ENCODE results near the gene ELF5.

The ELF5 gene

DNA sequence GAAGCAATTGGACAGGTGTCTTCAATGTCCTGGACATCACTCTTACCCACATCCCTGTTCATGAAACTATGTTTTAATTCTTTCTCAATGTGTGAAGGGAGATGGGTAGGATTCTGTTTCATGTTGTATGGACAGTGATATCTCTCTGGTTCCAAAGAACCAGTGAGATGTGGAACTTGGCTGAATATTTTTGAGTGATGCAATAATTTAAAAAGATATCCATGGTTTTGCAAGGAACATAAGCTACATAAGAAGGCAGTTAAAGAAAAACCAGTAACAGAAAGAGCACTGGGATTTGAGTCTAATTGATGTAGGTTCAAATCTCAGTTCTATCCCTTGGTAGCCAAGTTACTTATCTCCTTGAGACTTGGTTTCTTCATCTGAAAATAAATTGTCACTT is 7.7 kb upstream of the ELF5 start:
- no peak for DNase-seq

DNA sequence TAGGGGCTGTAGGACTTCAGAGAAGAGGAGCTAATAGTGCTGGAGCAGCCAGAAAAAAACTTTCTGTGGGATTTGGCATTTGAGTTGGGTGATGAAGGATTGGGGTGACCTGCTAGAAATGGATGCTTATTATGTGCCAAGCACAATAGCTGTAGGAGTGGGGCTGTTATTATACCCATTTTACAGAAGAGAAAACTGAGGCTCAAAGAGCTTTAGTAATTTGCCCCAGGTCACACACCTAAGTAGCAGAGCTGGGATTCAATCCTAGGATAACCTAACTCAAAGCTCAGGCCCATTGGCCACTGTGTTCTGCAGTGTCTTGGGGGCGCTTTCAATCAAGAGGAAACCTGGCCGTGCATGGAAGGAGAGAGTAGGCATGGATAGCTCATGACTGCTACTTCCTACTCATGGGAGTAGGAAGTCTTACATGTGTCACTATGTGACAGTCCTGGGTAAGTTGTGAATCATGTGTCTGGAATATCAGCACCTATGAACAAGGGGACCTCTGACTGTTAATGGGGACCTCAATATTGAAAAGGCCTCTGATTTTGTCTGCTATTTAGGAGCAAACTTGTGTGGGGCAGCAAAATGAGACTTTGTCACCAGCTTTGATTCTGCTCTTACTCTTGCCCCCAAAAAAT is 6.1 kb upstream of the ELF5 start:
- no peak for DNase-seq

DNA sequence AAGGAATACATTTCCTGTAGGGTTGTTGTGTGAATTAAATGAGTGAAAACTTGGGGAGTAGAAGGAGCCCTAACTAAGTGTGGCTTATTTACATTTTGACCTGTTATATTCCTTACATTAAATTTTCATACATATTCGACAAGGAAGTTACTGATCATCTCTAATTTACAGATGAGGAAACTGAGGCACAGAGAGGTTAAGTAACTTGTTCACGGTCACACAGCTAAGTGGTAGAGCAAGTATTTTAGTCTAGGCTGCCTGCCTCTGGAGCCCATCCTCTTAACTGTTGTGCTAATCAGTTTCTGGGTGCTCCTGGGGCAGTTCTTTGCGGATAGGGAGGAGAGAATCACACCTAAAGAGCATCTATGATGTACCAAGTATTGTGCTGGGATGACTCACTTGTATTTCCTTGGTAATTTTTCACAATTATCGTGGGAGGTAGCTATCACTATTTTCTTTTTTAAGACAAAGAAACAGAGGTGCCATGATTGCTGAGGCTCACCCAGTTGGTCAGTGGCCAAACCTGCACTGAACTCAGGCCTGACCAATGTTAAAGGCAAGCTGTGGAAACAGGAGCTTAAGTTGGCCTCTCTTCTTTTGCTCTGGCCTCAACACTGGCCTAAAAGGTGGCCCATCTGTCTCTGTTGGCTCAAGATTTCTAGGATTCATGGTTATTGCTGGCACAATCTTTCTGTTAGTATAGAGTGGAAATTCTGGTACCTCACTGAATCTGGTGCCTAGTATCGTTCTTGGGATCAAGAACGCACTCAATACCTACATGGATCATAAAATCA is 2.9 kb upstream of the ELF5 start:
- no peak for DNase-seq

DNA sequence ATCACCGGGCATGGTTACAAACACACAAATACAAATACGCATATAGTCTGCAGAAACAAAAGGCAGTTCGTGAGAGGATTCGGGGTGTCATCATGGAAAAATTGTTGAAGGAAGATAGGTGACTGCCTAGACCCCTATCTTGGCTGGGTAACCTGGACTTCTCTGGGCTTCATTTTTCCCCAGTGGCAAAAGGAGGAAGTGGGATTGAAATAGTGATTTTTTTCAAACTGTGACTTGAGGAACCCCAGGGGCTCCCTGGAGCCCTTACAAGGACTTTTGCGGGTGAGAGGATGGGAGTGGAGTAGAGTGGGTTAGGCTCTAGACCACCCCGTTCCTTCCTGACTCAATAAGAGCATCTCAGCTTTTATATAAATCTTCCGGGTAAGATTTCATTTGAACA is 1.0 kb upstream of the ELF5 start:
- no peak for DNase-seq

DNA sequence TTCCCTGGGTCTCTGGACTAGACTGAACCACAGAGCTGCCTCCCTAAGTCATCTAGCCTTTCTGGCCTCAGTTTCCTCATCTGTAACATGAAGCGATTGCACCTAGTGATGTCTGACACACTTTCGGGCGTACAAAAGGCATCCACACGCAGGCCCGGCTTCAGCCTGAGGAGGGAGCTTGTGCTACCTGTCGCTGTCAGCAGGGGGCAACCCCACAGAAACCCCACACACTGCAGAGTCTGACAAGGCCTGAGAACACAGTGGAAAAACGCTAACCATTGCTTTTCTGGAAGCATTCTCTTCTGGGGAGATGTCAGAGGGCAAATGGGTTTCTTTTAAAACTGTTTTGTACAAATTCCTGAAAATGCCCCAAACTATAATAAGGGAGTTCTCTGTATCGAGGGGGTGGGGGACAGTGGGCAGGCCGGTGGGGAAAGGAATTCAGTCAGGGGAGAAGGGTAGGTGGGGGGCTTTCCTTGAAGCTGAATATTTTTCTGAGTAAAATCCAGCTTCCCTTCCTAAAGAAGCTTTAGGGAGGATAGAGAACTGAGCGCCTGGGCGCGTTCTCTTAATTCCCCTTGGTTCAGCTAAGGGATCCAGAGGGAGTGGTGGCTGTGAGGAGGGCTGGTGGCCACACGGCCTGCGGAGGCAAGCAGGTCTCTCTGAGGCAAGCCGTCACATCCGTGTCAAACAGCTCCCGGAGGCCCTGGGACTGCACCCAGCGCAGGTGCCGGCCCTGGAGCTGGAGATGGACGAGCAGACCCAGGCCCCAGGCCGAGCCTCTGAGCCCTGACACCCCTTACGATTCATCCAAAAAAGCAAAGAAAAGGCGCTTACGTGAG is 533 bp downstream of the ELF5 start:
- DNase-seq: no peak

DNA sequence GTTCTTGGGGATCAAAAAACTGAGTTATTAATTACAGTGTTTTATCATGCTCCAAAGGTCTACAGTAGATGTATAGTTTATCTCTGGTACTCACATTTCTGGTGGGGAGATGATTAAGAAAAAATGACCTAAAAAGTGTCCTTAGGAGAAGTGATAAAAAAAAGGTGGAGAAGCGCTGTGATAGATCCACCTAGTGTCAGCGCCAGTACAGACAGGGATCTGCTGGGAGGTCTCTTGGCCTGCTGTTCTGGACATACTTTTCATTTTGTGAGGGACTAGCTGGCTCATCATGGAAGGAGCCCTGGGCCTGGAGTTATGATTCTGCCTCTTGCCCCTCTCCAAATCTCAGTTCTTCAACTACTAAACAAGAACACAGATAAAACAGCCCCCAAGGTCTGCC is 2.9 kb downstream of the ELF5 start:
- no peak for DNase-seq

DNA sequence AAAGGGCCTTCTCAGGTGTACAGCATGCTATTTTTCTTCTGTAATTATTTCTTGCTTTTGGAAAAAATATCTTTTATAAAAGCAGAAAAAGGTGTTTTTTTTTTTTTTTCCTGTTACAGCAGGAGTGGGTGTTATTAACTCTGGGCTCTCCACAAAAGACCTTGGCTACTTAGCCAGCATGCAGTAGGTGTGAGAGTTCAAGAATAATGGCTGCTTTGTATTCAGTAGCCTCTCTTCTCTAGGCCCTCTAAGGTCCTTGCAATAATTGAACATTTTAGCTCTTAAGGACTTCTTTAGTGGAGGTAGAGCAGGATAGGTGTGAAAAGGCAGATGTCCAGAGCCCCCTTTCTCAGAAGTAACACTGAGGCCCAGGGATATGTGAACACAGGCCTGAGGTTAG is 3.4 kb downstream of the ELF5 start:
- DNase-seq: no peak

DNA sequence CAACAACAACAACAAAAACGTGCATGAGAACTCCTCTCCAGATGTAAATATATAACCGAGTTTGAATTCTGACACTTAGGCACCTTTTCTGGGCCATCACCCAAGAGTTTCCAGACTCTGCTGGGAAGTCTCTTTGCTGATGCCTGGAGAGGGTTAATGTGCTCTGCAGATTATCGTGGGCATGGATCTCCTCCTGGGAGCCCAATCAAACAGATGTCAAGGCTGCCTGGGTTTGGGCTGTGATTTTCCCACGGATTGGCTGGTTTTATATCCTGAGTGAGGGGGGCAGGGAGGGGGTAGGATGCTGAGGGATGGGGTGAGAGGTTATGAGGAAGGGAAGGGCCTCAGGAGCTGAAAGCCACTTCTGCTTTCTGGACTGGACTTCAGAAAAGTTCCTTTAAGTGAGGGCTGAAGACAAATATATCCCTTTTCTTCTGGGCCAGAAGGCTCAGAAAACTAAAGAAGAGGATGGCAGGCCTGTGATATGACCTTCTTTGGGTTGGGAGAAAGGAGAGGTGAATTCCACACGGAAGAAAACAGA is 4.2 kb downstream of the ELF5 start:
- no peak for DNase-seq

DNA sequence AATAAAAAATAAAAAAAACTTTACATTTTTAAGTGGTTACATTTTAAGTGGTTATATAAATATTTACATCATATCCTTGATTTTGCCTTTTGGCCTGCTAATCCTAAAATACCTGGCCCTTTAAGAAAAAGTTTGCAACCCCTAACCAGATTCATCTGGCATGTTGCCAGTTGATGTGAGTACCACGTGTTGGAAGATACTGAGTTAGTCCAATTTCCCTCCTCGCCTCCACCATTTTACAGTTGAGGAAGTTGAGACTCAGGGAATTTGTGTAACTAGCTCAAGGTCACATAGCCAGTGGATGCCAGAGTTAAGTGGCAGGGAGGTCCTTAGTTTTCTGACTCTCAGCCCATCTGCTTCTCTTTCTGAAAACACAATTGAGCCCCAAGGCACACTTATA is 5.1 kb downstream of the ELF5 start:
- no peak for DNase-seq

DNA sequence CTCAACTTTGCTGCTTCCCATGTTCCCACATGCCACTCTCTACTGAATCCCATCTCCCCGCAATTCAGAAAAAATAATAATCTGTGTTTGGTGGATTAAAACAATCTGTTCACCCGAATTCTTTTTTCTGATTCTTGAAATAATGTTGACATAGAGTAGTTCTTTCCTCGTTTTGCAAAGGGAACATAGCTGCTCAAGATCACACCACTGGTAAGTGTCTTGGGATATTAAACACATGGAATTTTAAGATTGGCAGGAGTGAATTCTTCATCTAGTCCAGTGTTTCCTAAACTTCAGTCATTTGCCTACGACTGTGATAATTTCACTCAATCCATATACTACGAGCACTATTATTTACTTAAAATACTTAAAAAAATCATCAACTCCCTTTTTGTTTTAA is 6.0 kb downstream of the ELF5 start:
- no peak for DNase-seq

DNA sequence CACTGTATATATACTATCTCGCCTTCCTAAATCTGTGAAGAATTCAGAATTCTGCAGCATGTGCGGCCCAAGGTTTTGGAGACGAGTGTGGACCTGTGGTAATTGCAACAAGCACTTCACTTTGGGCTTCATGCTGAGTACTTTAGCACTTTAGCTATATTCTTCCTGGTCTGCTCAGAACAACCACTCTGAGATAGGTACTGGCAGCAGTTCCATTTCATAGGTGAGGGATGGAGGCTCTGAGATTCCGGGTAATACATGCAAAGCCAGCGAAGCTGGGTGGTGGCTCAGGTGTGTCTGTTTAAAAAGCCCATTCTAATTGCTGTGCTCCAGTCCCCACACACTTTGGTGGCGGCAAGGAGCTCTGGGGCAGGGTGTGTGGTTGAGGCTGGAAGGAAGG is 6.4 kb downstream of the ELF5 start:
- no peak for DNase-seq

DNA sequence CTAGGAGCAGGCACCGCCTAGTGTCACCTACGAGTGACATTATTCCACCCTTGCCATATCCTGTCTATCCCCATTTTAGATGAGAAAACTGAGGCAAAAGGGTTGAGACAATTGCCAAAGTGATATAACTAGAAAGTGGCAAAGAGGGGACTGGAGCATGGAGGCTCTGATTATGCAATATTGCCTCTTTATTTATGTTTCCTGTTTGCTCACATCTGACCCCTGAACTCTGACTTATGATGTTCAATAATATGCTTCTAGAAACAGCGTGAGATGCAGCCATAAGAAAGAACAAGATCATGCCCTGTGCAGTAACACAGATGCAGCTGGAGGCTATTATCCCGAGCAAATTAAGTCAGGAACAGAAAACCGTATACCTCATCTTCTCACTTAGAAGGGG is 7.7 kb downstream of the ELF5 start:
- DNase-seq: no peak

DNA sequence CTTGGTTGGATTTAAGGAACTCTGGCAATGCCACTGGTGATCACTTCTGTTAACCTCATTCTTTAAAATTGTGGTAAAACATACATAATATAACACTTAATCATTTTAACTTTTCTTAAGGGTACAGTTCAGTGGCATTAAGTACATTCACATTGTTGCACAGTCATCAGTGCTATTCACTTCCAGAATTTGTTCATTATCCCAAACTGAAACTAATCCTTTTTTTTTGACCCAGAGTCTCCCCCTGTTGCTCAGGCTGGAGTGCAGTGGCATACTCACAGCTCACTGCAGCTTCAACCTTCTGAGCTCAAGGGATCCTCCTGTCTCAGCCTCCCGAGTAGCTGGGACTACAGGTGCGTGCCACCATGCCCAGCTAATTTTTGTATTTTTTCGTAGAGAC is 10.6 kb downstream of the ELF5 start:
- no peak for DNase-seq

DNA sequence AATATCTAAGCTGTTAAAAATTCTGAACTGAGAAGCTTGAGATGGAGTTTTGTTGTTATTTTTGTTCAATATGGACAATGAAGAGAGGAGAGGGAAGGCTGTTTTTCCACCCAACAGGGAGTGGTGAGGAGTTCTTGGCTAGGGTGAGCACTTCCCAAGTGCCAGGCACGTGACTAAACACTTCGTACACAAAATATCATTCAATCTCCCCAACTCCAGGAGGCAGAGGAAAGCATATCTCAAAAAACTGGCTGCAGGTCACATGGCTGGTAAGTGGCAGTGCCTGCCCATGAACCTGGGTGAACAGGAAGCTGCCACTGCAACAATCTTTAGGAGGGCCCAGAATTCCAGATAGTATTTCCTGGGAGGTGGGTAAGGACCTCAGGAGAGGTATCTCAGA is 11.6 kb downstream of the ELF5 start:
- DNase-seq: no peak

DNA sequence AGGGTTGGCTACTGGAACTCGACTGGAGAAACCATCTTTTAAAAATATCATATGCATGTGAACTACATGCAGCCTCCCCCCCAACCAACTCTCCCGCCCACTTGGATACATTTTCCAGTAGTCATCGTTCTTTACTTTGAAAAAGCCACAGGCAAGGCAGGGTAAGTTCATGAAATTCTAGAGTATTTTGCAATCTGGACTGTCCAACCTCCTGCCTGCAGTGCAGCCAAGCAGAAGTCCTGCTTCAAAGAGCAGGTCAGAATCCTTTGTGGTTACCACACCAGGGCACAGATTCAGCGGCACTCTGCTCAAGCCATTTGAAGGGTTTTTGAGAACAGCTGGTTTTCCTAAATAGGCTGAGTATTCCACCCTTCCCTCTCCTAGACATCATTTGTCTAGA is 12.1 kb downstream of the ELF5 start:
- no peak for DNase-seq

DNA sequence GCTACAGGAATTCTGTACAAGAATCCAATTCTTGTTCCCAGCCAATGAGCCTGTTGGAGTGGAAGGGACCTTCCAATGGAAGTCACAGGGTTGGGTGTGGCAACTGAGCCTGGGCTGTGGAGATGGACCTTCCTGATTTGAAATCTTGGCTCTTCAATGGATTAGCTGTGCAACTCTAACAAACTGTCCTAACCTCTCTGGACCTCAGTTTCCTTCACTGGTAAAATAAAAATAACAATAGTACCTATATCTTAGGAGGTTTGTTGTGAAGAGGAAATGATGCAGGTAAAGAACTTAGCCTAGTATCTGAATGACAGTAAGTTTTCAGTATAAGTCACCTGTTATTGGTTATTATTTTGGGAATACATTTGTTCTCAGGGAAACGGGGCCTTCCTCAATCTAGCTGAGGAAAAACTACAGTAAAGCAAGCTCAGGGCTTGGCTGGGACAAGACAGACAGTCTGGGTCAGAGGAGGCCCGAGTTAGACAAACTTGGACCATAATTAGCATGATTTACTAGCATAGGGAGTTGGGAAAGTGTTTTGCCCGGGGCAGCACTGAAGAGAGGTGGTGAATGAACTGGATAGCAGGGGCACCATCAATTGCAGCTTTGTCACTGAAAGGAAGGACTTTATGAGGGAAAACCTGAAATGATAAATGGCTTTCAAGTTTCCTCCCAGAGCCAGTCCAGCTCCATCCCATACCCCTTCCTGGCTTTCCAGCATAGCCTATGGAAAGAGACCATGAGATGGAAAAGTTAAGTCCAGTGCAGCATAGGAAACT is 13.7 kb downstream of the ELF5 start:
- no peak for DNase-seq

DNA sequence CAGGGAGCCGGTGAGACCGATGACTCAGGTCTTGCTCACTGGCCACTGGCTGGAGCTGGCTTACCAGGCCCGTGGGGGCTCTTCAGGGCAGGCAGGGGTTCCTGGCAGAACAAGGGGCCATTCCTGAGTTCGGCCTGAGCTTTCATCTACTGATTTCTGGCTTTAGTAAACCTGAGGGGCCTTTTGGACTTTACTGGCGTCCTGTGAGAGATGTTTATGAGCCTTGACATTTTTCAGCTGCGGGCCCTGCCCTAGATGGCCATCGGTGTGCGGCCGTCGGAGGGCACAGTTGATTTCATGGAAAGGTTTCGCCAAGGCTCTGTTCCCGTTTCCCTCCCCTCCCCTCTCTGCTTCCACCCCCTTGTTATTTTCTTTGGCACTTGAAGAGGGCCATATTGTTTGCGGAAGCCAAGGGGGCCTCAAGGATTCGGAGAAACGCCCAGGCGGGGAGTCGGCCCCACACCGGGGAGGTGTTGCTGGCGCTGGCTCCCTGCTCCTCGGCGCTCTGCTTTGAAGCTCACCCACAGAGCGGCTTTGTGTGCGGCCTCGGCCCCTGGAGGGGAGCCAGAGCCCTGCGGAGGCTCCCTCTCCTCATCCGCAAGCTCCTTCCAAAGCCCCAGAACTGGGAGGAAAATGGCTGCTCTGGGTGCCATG is 17.7 kb downstream of the ELF5 start:
- DNase-seq: no peak

DNA sequence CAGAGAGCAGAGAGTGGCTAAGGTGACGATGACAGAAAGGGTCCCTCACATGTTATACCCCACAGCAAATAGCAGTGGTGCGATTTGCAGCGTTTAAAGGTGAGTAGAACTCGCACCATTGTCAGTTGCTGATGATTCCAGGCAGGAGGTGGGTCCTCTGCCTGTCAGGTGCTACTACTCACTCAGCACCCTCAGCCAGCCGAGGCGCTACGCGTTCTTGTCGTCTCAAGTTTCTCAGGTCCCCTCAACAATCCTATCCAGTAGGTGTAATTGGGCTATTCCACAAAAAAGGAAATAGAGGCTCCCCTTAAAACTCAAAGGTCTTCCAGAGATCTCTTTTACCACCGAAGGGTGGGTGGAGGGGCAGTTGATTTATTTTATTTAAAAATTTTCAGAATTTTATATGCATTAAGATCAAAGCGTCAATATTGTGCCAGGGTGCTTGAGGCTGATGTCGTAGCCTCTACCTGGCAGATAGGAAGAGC is 18.3 kb downstream of the ELF5 start:
- DNase-seq: no peak

DNA sequence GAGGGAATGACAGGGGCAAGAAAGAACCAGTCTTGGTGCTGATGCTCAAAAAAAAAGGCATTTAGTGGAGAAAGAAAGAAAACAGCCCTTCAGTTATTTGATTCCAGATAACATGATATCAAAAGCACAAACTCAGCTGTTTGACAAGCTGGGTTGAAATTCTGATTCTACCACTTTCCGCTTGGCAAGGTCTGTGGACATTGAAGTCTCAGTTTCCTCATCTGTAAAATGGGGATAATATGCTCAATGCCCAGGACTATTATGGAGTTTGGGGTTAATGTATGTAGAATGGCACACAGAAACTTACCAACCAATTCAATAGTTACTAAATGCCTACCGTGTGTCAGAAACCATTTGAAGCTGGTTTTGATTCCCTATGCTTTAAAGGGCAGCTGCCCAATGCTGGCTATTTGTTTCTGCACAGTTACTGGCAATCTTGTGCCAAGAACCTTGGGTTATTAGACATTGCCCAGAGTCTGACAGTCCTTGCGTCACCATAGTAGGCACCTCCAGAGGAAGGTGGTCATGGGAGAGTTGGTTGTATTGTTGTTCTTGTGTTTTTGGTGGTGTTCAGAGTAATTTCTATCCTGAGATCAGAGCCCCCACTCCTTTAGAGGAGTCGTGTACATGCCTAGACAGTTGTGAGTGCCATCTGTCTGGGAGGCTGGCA is 19.5 kb downstream of the ELF5 start:
- no peak for DNase-seq

DNA sequence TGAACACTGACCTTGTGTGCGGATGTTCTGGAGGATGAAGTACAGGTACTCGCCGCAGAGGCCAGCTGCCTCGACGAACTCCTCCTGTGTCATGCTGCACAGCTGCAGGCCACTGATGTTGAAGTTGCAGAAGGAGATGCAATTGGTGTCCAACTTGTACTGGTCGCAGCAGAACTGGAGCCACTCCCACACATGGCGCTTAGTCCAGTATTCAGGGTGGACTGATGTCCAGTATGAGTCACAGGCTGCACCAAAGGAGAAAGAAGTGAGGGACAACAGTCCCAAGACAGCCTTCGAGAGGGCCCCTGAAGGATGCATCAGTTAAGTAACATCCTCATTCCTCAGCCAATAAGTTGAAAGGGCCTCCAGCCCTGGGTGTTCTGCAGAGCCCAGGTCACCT is 20.1 kb downstream of the ELF5 start:
- DNase-seq: no peak

DNA sequence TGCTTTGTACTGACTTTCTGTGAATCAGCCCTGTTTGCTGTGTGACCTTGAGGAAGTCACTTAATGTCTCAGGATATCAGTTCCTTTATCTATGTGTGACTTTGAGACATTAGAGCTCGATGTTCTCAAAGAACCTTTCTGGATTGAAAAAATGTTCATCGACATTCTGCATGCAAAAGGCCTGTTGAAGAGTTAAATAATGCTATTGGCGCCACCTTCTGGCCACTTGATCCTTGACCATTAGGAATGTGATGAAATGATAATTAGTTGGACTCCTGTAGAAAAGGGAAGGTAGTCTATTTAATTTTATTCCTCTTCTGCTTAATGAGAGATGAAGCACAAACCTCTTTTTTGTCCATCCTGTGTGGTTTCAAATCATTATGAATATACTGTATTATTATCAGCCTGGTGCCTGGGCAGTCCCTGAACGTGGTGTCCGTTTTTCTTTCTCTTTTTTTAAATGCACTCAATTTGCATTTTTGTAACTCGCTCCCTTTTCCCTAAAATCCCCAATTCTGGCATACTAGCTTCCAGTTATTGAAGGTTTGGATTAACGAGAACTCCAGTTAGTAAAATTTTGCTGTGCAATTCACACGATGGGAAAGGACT is 20.7 kb downstream of the ELF5 start:
- peak; percentile 39 for DNase-seq
